ENCODE data around the gene POU5F1. TPM values are rescaled to one million over a fixed set of nuclear protein-coding genes. Genes with fewer than 3 reads are reported as not detected.

Gene POU5F1
- total RNA-seq, 2 experiments from 2014 or later, result not detected

- Mint-ChIP-seq H3K9me3 (no peaks in the 10 kb centered on the region), H3K27ac (no peak overlapping the region), H3K27me3 (no peaks in the 10 kb centered on the region), H3K4me3 (no peak overlapping the region), H3K36me3 (peaks cover 36% of the 10 kb centered on the region), H3K4me1 (peaks cover 33% of the 10 kb centered on the region)
- DNase-seq, result no peak
Observed at GRCh38 chr6:31163922-31164321, 6.6 kb downstream of the POU5F1 start.

- Mint-ChIP-seq H3K27me3 (no peaks in the 10 kb centered on the region), H3K36me3 (peaks cover 43% of the 10 kb centered on the region), H3K4me3 (no peak overlapping the region), H3K27ac (no peak overlapping the region), H3K4me1 (peaks cover 35% of the 10 kb centered on the region), H3K9me3 (no peaks in the 10 kb centered on the region)
- DNase-seq, result no peak
Observed at GRCh38 chr6:31162463-31163165, 7.9 kb downstream of the POU5F1 start.

GRCh38 chr6:31161216-31162126 lies 9.0 kb downstream of the POU5F1 start:
- Mint-ChIP-seq H3K27me3 (no peaks in the 10 kb centered on the region), H3K36me3 (peaks cover 43% of the 10 kb centered on the region), H3K27ac (no peak overlapping the region), H3K4me1 (peaks cover 39% of the 10 kb centered on the region), H3K4me3 (no peak overlapping the region), H3K9me3 (no peaks in the 10 kb centered on the region)
- no peak for DNase-seq

- H3K27ac Mint-ChIP-seq, result peak overlapping the region; percentile 91
- peaks cover 33% of the 10 kb centered on the region for H3K4me1 Mint-ChIP-seq
- H3K9me3 Mint-ChIP-seq, result no peaks in the 10 kb centered on the region
- H3K36me3 Mint-ChIP-seq, result peaks cover 49% of the 10 kb centered on the region
- DNase-seq, result peak; percentile 55
- H3K4me3 Mint-ChIP-seq, result peak overlapping the region; percentile 98
- no peaks in the 10 kb centered on the region for H3K27me3 Mint-ChIP-seq
Observed at GRCh38 chr6:31158863-31159855, 11.3 kb downstream of the POU5F1 start.

- H3K36me3 Mint-ChIP-seq, result peaks cover 49% of the 10 kb centered on the region
- no peaks in the 10 kb centered on the region for H3K9me3 Mint-ChIP-seq
Observed at GRCh38 chr6:31158140-31158862, 12.2 kb downstream of the POU5F1 start, which contains the start of gene TCF19. TSS of gene TCF19 (plus strand) at chr6:31158589. CDS start at chr6:31159470, 881 bp downstream.

GRCh38 chr6:31157513-31158139 lies 12.9 kb downstream of the POU5F1 start, which contains the start of gene CCHCR1:
TSS of gene CCHCR1 (minus strand) at chr6:31157802. CDS start at chr6:31157600, 202 bp downstream.
- Mint-ChIP-seq H3K9me3 (no peaks in the 10 kb centered on the region), H3K27me3 (no peaks in the 10 kb centered on the region), H3K27ac (peak within 1 kb of the TSS; percentile 91), H3K4me3 (peak within 1 kb of the TSS; percentile 98), H3K4me1 (peaks cover 22% of the 10 kb centered on the region), H3K36me3 (peaks cover 42% of the 10 kb centered on the region)
- no peak for DNase-seq

More at GRCh38 chr6:31158140-31158862, 12.2 kb downstream of the POU5F1 start, which contains the start of gene TCF19:
- H3K27me3 Mint-ChIP-seq, result no peaks in the 10 kb centered on the region
- peak within 1 kb of the TSS; percentile 98 for H3K4me3 Mint-ChIP-seq
- H3K27ac Mint-ChIP-seq, result peak within 1 kb of the TSS; percentile 91
- H3K4me1 Mint-ChIP-seq, result peaks cover 26% of the 10 kb centered on the region
- DNase-seq, result peak; percentile 99

- Mint-ChIP-seq H3K36me3 (peaks cover 37% of the 10 kb centered on the region), H3K4me1 (peaks cover 18% of the 10 kb centered on the region), H3K9me3 (no peaks in the 10 kb centered on the region), H3K27me3 (no peaks in the 10 kb centered on the region), H3K4me3 (peak overlapping the region; percentile 98), H3K27ac (no peak overlapping the region)
- DNase-seq, result no peak
Observed at GRCh38 chr6:31156641-31157040, 13.8 kb downstream of the POU5F1 start.

- H3K27ac Mint-ChIP-seq, result no peak overlapping the region
- peaks cover 8% of the 10 kb centered on the region for H3K4me1 Mint-ChIP-seq
- DNase-seq, result no peak
- H3K27me3 Mint-ChIP-seq, result no peaks in the 10 kb centered on the region
- H3K9me3 Mint-ChIP-seq, result no peaks in the 10 kb centered on the region
- H3K36me3 Mint-ChIP-seq, result peaks cover 28% of the 10 kb centered on the region
- H3K4me3 Mint-ChIP-seq, result no peak overlapping the region
Observed at GRCh38 chr6:31154436-31154835, 16.0 kb downstream of the POU5F1 start.

GRCh38 chr6:31152781-31153180 lies 17.7 kb downstream of the POU5F1 start:
- peaks cover 5% of the 10 kb centered on the region for H3K4me1 Mint-ChIP-seq
- peaks cover 17% of the 10 kb centered on the region for H3K36me3 Mint-ChIP-seq
- DNase-seq, result no peak
- no peak overlapping the region for H3K27ac Mint-ChIP-seq
- H3K9me3 Mint-ChIP-seq, result no peaks in the 10 kb centered on the region
- H3K27me3 Mint-ChIP-seq, result no peaks in the 10 kb centered on the region
- no peak overlapping the region for H3K4me3 Mint-ChIP-seq

- Mint-ChIP-seq H3K4me1 (no peaks in the 10 kb centered on the region), H3K4me3 (no peak overlapping the region), H3K36me3 (peaks cover 13% of the 10 kb centered on the region), H3K9me3 (no peaks in the 10 kb centered on the region), H3K27ac (no peak overlapping the region), H3K27me3 (no peaks in the 10 kb centered on the region)
- DNase-seq, result no peak
Observed at GRCh38 chr6:31149827-31150447, 20.5 kb downstream of the POU5F1 start.

GRCh38 chr6:31145386-31145785 lies 25.1 kb downstream of the POU5F1 start:
- peaks cover 6% of the 10 kb centered on the region for H3K36me3 Mint-ChIP-seq
- no peak for DNase-seq
- no peaks in the 10 kb centered on the region for H3K9me3 Mint-ChIP-seq
- H3K4me1 Mint-ChIP-seq, result no peaks in the 10 kb centered on the region
- no peaks in the 10 kb centered on the region for H3K27me3 Mint-ChIP-seq
- no peak overlapping the region for H3K4me3 Mint-ChIP-seq
- H3K27ac Mint-ChIP-seq, result no peak overlapping the region

GRCh38 chr6:31144970-31145340 lies 25.5 kb downstream of the POU5F1 start:
- H3K4me1 Mint-ChIP-seq, result no peaks in the 10 kb centered on the region
- no peak overlapping the region for H3K27ac Mint-ChIP-seq
- no peaks in the 10 kb centered on the region for H3K9me3 Mint-ChIP-seq
- no peak for DNase-seq
- peaks cover 4% of the 10 kb centered on the region for H3K36me3 Mint-ChIP-seq
- H3K27me3 Mint-ChIP-seq, result no peaks in the 10 kb centered on the region
- H3K4me3 Mint-ChIP-seq, result no peak overlapping the region

- peaks cover 4% of the 10 kb centered on the region for H3K36me3 Mint-ChIP-seq
- H3K4me3 Mint-ChIP-seq, result no peak overlapping the region
- no peaks in the 10 kb centered on the region for H3K4me1 Mint-ChIP-seq
- no peak overlapping the region for H3K27ac Mint-ChIP-seq
- H3K27me3 Mint-ChIP-seq, result no peaks in the 10 kb centered on the region
- H3K9me3 Mint-ChIP-seq, result no peaks in the 10 kb centered on the region
- no peak for DNase-seq
Observed at GRCh38 chr6:31144296-31144969, 26.0 kb downstream of the POU5F1 start.
